Activated naive CD8-positive, alpha-beta T cell treated with anti-CD3 and anti-CD28 coated beads, Interleukin-2, amount 10 ng/mL, durations not matched to agents 7 days and 5 days (primary cell): Measurements from ENCODE around the gene LIN7B. TPM values are rescaled to one million over a fixed set of nuclear protein-coding genes. Genes with fewer than 3 reads are reported as not detected.
"Not testable (repeated sequence)": the region's sequence is repeated elsewhere in the genome, so short reads cannot be mapped to it uniquely, and the experiment has no call there.

ENCODE experiments used
- ATAC-seq: fragments of 150-1000 bp; cut with Tn5 transposase; one replicate; pipeline ENCODE4 v1.10.0; 2021; ENCODE audit warnings: low read depth, moderate library complexity
- POLR2A ChIA-PET: fragments of 350-600 bp; sonication (Branson Sonifier 250); formaldehyde crosslinking; loops from one replicate; lab custom pipeline; 2021; ENCODE audit warnings: antibody characterized with exemption; lab: Charles Lee
- DNase-seq: peaks from one replicate; pipeline ENCODE4 v3.0.0; 2021
- H3K27ac Mint-ChIP-seq: one replicate; pipeline ENCODE4 v1.8.0; 2022; ENCODE audit warnings: mild to moderate bottlenecking, mixed read lengths
- H3K27me3 Mint-ChIP-seq: one replicate; pipeline ENCODE4 v1.8.0; 2022; ENCODE audit warnings: mild to moderate bottlenecking, moderate library complexity, mixed read lengths
- H3K36me3 Mint-ChIP-seq: one replicate; pipeline ENCODE4 v1.8.0; 2021; ENCODE audit warnings: mild to moderate bottlenecking, mixed read lengths
- H3K4me1 Mint-ChIP-seq: one replicate; pipeline ENCODE4 v1.8.0; 2021; ENCODE audit warnings: mixed read lengths
- H3K4me3 Mint-ChIP-seq: one replicate; pipeline ENCODE4 v1.8.0; 2022; ENCODE audit warnings: mild to moderate bottlenecking, moderate library complexity, mixed read lengths
- H3K9me3 Mint-ChIP-seq: one replicate; pipeline ENCODE4 v1.8.0; 2021; ENCODE audit warnings: mixed read lengths
- total RNA-seq, 2 experiments: library from RNA; stranded (reverse); gene quantifications; one replicate each; pipeline ENCODE4 v1.2.3, GENCODE V29; 2021

Gene LIN7B
- total RNA-seq, 2 experiments from 2014 or later: 8.9 to 10.1 TPM

- Mint-ChIP-seq H3K4me3 (peak within 1 kb of the TSS; percentile 86), H3K36me3 (peaks cover 4% of the 10 kb centered on the region), H3K9me3 (no peaks in the 10 kb centered on the region), H3K27me3 (peaks cover 22% of the 10 kb centered on the region), H3K27ac (peak within 1 kb of the TSS; percentile 87), H3K4me1 (peaks cover 16% of the 10 kb centered on the region)
- ATAC-seq (peak; percentile 79), DNase-seq (peak; percentile 98)
- POLR2A ChIA-PET: interaction anchor here (1.0 kb wide), 1 partner anchor 8 kb away, joined by 4 read pairs; no protein-coding TSS in a partner anchor
Measured at GRCh38 chr19:49118565-49119410, 4.6 kb downstream of the LIN7B start, which contains the start of gene C19orf73. TSS of gene C19orf73 (minus strand) at chr19:49119143. CDS start at chr19:49119022, 121 bp downstream.

GRCh38 chr19:49119411-49120324 lies 5.5 kb downstream of the LIN7B start, which contains the start of gene PPFIA3:
TSS of gene PPFIA3 (plus strand) at chr19:49119544. CDS start at chr19:49127874, 8,330 bp downstream.
- Mint-ChIP-seq H3K9me3 (no peaks in the 10 kb centered on the region), H3K36me3 (peaks cover 4% of the 10 kb centered on the region), H3K27me3 (peaks cover 22% of the 10 kb centered on the region), H3K27ac (peak within 1 kb of the TSS; percentile 87), H3K4me1 (peaks cover 14% of the 10 kb centered on the region), H3K4me3 (peak within 1 kb of the TSS; percentile 86)
- POLR2A ChIA-PET: interaction anchor here (0.6 kb wide), 1 partner anchor 1646 kb away, joined by 3 read pairs; no protein-coding TSS in a partner anchor
- ATAC-seq (no peak), DNase-seq (no peak)

GRCh38 chr19:49120325-49120683 lies 6.1 kb downstream of the LIN7B start:
- ATAC-seq (no peak), DNase-seq (no peak)
- Mint-ChIP-seq H3K27ac (no peak overlapping the region), H3K9me3 (no peaks in the 10 kb centered on the region), H3K4me3 (peak overlapping the region; percentile 54), H3K27me3 (peaks cover 22% of the 10 kb centered on the region), H3K36me3 (peaks cover 4% of the 10 kb centered on the region), H3K4me1 (peaks cover 14% of the 10 kb centered on the region)
- POLR2A ChIA-PET: no interaction called here

GRCh38 chr19:49120868-49121267 lies 6.7 kb downstream of the LIN7B start:
- Mint-ChIP-seq H3K27ac (no peak overlapping the region), H3K4me1 (peaks cover 14% of the 10 kb centered on the region)
- no peak for DNase-seq

GRCh38 chr19:49121841-49122240 lies 7.7 kb downstream of the LIN7B start:
- peaks cover 14% of the 10 kb centered on the region for H3K4me1 Mint-ChIP-seq
- H3K4me3 Mint-ChIP-seq, H3K36me3 Mint-ChIP-seq, POLR2A ChIA-PET, H3K27ac Mint-ChIP-seq, ATAC-seq, H3K9me3 Mint-ChIP-seq, DNase-seq: not testable (repeated sequence)
- H3K27me3 Mint-ChIP-seq: peaks cover 22% of the 10 kb centered on the region

More at GRCh38 chr19:49120868-49121267, 6.7 kb downstream of the LIN7B start:
- Mint-ChIP-seq H3K36me3 (peaks cover 4% of the 10 kb centered on the region), H3K9me3 (no peaks in the 10 kb centered on the region), H3K27me3 (peaks cover 22% of the 10 kb centered on the region), H3K4me3 (peak overlapping the region; percentile 54)
- POLR2A ChIA-PET: no interaction called here
- ATAC-seq: no peak

- H3K9me3 Mint-ChIP-seq, H3K4me3 Mint-ChIP-seq, ATAC-seq, POLR2A ChIA-PET, H3K36me3 Mint-ChIP-seq, H3K27ac Mint-ChIP-seq, DNase-seq: not testable (repeated sequence)
- Mint-ChIP-seq H3K27me3 (peaks cover 22% of the 10 kb centered on the region), H3K4me1 (peaks cover 11% of the 10 kb centered on the region)
Measured at GRCh38 chr19:49123285-49123684, 9.1 kb downstream of the LIN7B start.

- DNase-seq (no peak), ATAC-seq (no peak)
Measured at GRCh38 chr19:49125025-49125731, 11.0 kb downstream of the LIN7B start.

GRCh38 chr19:49126575-49126974 lies 12.4 kb downstream of the LIN7B start:
- POLR2A ChIA-PET: interaction anchor here (0.9 to 2.3 kb wide), 2 partner anchors 8 to 12 kb away, joined by 4 to 11 read pairs; partner anchors contain the start of gene LIN7B
- H3K4me1 Mint-ChIP-seq: peaks cover 8% of the 10 kb centered on the region
- H3K4me3 Mint-ChIP-seq: no peak overlapping the region
- no peak for DNase-seq
- H3K27me3 Mint-ChIP-seq: peaks cover 9% of the 10 kb centered on the region
- no peak for ATAC-seq
- no peaks in the 10 kb centered on the region for H3K36me3 Mint-ChIP-seq
- no peak overlapping the region for H3K27ac Mint-ChIP-seq
- H3K9me3 Mint-ChIP-seq: no peaks in the 10 kb centered on the region

More at GRCh38 chr19:49125025-49125731, 11.0 kb downstream of the LIN7B start:
- Mint-ChIP-seq H3K4me3 (no peak overlapping the region), H3K36me3 (no peaks in the 10 kb centered on the region), H3K27me3 (peaks cover 18% of the 10 kb centered on the region), H3K27ac (no peak overlapping the region), H3K9me3 (no peaks in the 10 kb centered on the region), H3K4me1 (peaks cover 14% of the 10 kb centered on the region)
- POLR2A ChIA-PET: no interaction called here

- POLR2A ChIA-PET: interaction anchor here (0.9 to 2.3 kb wide), 2 partner anchors 9 to 13 kb away, joined by 4 to 11 read pairs; partner anchors contain the start of gene LIN7B
- not testable (repeated sequence) for H3K9me3 Mint-ChIP-seq, H3K4me3 Mint-ChIP-seq, H3K36me3 Mint-ChIP-seq, ATAC-seq, H3K27me3 Mint-ChIP-seq, H3K27ac Mint-ChIP-seq, DNase-seq, H3K4me1 Mint-ChIP-seq
Measured at GRCh38 chr19:49127225-49127624, 13.1 kb downstream of the LIN7B start.

GRCh38 chr19:49127674-49128544 lies 13.7 kb downstream of the LIN7B start:
- Mint-ChIP-seq H3K27ac (peak overlapping the region; percentile 81), H3K4me1 (peaks cover 8% of the 10 kb centered on the region), H3K27me3 (peaks cover 8% of the 10 kb centered on the region), H3K4me3 (peak overlapping the region; percentile 90), H3K36me3 (no peaks in the 10 kb centered on the region), H3K9me3 (no peaks in the 10 kb centered on the region)
- ATAC-seq: peak; percentile 98
- POLR2A ChIA-PET: interaction anchor here (0.6 to 2.3 kb wide), 3 partner anchors 10 to 21 kb away, joined by 3 to 11 read pairs (median 4); partner anchors contain the start of gene LIN7B
- peak; percentile 96 for DNase-seq

GRCh38 chr19:49128545-49129237 lies 14.5 kb downstream of the LIN7B start:
- peaks cover 13% of the 10 kb centered on the region for H3K4me1 Mint-ChIP-seq
- no peak overlapping the region for H3K27ac Mint-ChIP-seq
- peak overlapping the region; percentile 90 for H3K4me3 Mint-ChIP-seq
- no peak for DNase-seq
- H3K36me3 Mint-ChIP-seq: peaks cover 1% of the 10 kb centered on the region
- ATAC-seq: no peak
- peaks cover 8% of the 10 kb centered on the region for H3K27me3 Mint-ChIP-seq
- no peaks in the 10 kb centered on the region for H3K9me3 Mint-ChIP-seq
- POLR2A ChIA-PET: interaction anchor here (2.3 kb wide), 1 partner anchor 14 kb away, joined by 11 read pairs; the partner anchor contains the start of gene LIN7B
